ENCODE measurements around the gene IQCH.

Gene IQCH

GRCh38 chr15:67511606-67512005 is 257.0 kb downstream of the IQCH start:
- H3K4me3 ChIP-seq (ENCODE audit: low read depth, low read length), result no peak overlapping the region
- DNase-seq (ENCODE audit: low read depth), result no peak
- TF ChIP-seq, protein P1, sequence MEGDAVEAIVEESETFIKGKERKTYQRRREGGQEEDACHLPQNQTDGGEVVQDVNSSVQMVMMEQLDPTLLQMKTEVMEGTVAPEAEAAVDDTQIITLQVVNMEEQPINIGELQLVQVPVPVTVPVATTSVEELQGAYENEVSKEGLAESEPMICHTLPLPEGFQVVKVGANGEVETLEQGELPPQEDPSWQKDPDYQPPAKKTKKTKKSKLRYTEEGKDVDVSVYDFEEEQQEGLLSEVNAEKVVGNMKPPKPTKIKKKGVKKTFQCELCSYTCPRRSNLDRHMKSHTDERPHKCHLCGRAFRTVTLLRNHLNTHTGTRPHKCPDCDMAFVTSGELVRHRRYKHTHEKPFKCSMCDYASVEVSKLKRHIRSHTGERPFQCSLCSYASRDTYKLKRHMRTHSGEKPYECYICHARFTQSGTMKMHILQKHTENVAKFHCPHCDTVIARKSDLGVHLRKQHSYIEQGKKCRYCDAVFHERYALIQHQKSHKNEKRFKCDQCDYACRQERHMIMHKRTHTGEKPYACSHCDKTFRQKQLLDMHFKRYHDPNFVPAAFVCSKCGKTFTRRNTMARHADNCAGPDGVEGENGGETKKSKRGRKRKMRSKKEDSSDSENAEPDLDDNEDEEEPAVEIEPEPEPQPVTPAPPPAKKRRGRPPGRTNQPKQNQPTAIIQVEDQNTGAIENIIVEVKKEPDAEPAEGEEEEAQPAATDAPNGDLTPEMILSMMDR (IDR thresholded peaks at IDR 0.05; ENCODE audit: low read depth, low read length, missing control alignments), result no peak
- in situ Hi-C loops (cut with HindIII; ENCODE audit: low sequenced_read_pairs), result no loop called here

GRCh38 chr15:67512140-67512539 is 257.6 kb downstream of the IQCH start:
- H3K4me3 ChIP-seq (ENCODE audit: low read depth, low read length), result no peak overlapping the region
- no peak for DNase-seq (ENCODE audit: low read depth)
- TF ChIP-seq, protein P1 (IDR thresholded peaks at IDR 0.05; ENCODE audit: low read depth, low read length, missing control alignments), result no peak
- in situ Hi-C loops (cut with HindIII; ENCODE audit: low sequenced_read_pairs), result no loop called here

DNA sequence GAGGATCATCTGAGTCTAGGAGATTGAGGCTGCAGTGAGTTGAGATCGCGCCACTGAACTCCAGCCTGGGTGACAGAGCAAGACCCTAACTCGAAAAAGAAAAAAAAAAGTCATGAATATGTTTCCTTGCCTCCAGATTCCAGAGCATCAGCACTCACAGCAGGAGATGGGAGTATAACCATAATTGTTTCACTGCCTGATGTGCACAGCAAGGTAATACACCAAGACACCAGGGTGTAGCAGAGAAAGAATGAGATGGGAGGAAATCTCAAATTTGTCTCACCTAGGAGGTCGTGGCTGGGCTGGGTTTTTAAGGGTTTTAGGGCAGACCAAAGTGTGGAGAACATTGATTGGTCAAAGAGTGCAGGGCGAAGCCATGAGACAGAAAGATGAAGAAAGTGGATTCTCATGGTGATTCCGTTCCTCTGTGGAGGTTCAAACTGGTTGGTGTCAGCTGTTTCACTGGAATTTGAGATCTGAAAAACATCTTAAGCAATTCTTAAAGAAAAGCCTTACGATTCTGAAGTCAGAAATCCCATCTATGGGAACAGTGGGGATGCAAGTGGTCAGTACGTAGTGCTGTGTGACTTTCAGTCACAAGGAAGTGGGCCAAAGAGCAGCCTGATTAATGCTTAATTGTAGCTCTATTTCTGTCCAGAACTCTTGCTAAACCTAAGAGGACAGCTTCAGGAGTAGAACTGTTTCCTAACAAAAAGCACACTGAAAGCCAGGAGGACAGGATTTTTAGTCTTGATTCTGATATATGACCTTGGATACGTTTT is 258.5 kb downstream of the IQCH start:
- in situ Hi-C loops (cut with HindIII; ENCODE audit: low sequenced_read_pairs), result no loop called here

DNA sequence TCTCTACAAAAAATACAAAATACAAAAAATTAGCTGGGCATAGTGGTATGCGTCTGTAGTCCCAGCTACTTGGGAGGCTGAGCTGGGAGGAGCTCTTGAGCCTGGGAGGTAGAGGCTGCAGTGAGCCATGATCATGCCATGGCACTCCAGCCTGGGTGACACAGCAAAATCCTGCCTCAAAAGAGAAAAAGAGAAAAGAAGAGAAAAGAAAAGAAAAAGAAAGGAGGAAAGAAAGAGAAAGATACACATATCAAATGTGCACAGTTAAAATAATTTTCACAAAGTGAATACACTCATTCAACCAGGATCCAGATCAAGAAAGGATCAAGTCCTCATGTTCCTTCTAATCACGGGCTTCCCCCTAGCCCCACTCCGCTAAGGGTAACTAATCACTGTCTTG is 260.5 kb downstream of the IQCH start:
- DNase-seq (ENCODE audit: low read depth), result no peak
- in situ Hi-C loops (cut with HindIII; ENCODE audit: low sequenced_read_pairs), result no loop called here
- TF ChIP-seq, protein P1 (IDR thresholded peaks at IDR 0.05; ENCODE audit: low read depth, low read length, missing control alignments), result no peak
- H3K4me3 ChIP-seq (ENCODE audit: low read depth, low read length), result no peak overlapping the region

More for the DNA sequence above, 258.5 kb downstream of the IQCH start:
- no peak for DNase-seq (ENCODE audit: low read depth)
- no peak overlapping the region for H3K4me3 ChIP-seq (ENCODE audit: low read depth, low read length)
- TF ChIP-seq, protein P1 (IDR thresholded peaks at IDR 0.05; ENCODE audit: low read depth, low read length, missing control alignments), result no peak

DNA sequence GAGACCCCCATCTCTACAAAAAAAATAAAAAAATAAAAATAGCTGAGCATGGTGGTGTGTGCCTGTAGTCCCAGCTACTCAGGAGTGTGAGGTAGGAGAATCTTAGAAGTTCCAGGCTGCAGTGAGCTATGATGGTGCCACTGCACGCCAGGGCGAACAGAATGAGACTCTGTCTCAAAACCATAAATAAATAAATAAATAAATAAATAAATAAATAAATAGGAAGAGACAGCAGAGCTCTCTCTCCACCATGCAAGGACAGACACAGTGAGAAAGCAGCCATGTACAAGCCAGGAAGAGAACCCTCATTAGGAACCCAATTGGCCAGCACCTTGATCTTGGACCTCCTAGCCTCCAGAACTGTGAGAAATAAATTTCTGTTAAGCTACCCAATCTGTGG is 261.0 kb downstream of the IQCH start:
- TF ChIP-seq, protein P1 (IDR thresholded peaks at IDR 0.05; ENCODE audit: low read depth, low read length, missing control alignments), result no peak
- in situ Hi-C loops (cut with HindIII; ENCODE audit: low sequenced_read_pairs), result no loop called here
- H3K4me3 ChIP-seq (ENCODE audit: low read depth, low read length), result no peak overlapping the region
- no peak for DNase-seq (ENCODE audit: low read depth)

DNA sequence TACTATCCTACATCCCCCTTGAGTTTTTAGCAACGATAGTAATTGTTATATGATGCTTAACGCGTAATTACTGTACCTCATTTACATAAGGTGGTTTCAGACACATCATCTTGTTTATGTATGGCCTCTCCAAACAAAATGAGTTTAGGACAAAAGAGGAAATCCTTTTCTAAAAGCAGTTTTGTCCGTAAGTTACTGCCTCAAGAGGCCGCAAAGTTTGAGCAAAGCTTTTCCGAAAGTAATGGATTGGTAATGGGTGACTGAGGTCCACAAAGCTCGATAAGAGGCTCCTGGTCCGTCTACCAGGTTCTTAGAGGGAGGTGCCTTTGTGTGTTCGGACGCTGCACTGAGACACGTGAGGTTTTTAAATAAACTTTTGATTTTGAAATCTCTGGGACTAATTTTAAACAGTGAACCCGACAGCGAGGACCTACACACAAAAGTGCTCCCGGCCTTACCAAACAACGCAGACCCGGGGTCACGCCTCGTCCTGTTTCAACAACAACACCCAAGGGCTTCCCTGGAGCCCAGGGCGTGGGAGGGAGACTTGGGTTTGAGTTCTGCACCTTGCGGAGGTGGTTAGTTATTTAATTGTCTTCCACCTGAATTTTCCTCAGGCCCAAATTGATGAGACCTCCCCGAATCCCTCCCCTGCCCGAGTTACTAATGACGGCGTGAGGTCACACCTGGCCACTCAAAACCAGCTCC is 265.9 kb downstream of the IQCH start:
- H3K4me3 ChIP-seq (ENCODE audit: low read depth, low read length), result peak overlapping the region; percentile 77
- in situ Hi-C loops (cut with HindIII; ENCODE audit: low sequenced_read_pairs), result loop anchor here (5.0 kb wide), 1 partner anchor 92 kb away; no protein-coding TSS in a partner anchor
- DNase-seq (ENCODE audit: low read depth), result no peak
- TF ChIP-seq, protein P1 (IDR thresholded peaks at IDR 0.05; ENCODE audit: low read depth, low read length, missing control alignments), result no peak
